ENCODE data around the gene RENBP.

The RENBP gene

GRCh38 chrX:153905481-153906095 lies 38.9 kb downstream of the RENBP start:
- TF ChIP-seq POLR2A (IDR thresholded peaks at IDR 0.05; ENCODE audit: extremely low read depth, insufficient read length) (no peak), MAX (IDR thresholded peaks at IDR 0.05; ENCODE audit: low read depth, low read length) (no peak)
- no peak overlapping the region for H3K4me3 ChIP-seq (ENCODE audit: low read depth, low read length)
- no peak for DNase-seq (ENCODE audit: low read depth)

- no peak within 1 kb of the TSS for H3K4me3 ChIP-seq (ENCODE audit: low read depth, low read length)
- TF ChIP-seq CTCF (IDR thresholded peaks at IDR 0.05; ENCODE audit: low read depth, low read length): no peak
- no peak for TF ChIP-seq POLR2A (IDR thresholded peaks at IDR 0.05; ENCODE audit: extremely low read depth, insufficient read length)
- TF ChIP-seq MYC (IDR thresholded peaks at IDR 0.05; ENCODE audit: low read depth, low read length): no peak
- TF ChIP-seq MAX (IDR thresholded peaks at IDR 0.05; ENCODE audit: low read depth, low read length): no peak
- peak; percentile 28 for DNase-seq (ENCODE audit: low read depth)
Measured at GRCh38 chrX:153903991-153904957, 40.2 kb downstream of the RENBP start, which contains the start of gene AVPR2. TSS of gene AVPR2 (plus strand) at chrX:153904673. CDS start at chrX:153905146, 473 bp downstream.

GRCh38 chrX:153903238-153903980 lies 41.0 kb downstream of the RENBP start:
- peak; percentile 45 for DNase-seq (ENCODE audit: low read depth)
- H3K4me3 ChIP-seq (ENCODE audit: low read depth, low read length): no peak overlapping the region
- no peak for TF ChIP-seq CTCF (IDR thresholded peaks at IDR 0.05; ENCODE audit: low read depth, low read length)
- TF ChIP-seq MAX (IDR thresholded peaks at IDR 0.05; ENCODE audit: low read depth, low read length): no peak
- no peak for TF ChIP-seq POLR2A (IDR thresholded peaks at IDR 0.05; ENCODE audit: extremely low read depth, insufficient read length)
- TF ChIP-seq MYC (IDR thresholded peaks at IDR 0.05; ENCODE audit: low read depth, low read length): no peak

GRCh38 chrX:153902385-153902784 lies 42.1 kb downstream of the RENBP start:
- no peak overlapping the region for H3K4me3 ChIP-seq (ENCODE audit: low read depth, low read length)
- TF ChIP-seq POLR2A (IDR thresholded peaks at IDR 0.05; ENCODE audit: extremely low read depth, insufficient read length): no peak
- TF ChIP-seq MYC (IDR thresholded peaks at IDR 0.05; ENCODE audit: low read depth, low read length): no peak
- no peak for TF ChIP-seq CTCF (IDR thresholded peaks at IDR 0.05; ENCODE audit: low read depth, low read length)
- TF ChIP-seq MAX (IDR thresholded peaks at IDR 0.05; ENCODE audit: low read depth, low read length): no peak
- DNase-seq (ENCODE audit: low read depth): peak; percentile 75

GRCh38 chrX:153901753-153902140 lies 42.7 kb downstream of the RENBP start:
- no peak overlapping the region for H3K4me3 ChIP-seq (ENCODE audit: low read depth, low read length)
- TF ChIP-seq MYC (IDR thresholded peaks at IDR 0.05; ENCODE audit: low read depth, low read length): no peak
- TF ChIP-seq CTCF (IDR thresholded peaks at IDR 0.05; ENCODE audit: low read depth, low read length): no peak
- TF ChIP-seq MAX (IDR thresholded peaks at IDR 0.05; ENCODE audit: low read depth, low read length): no peak
- no peak for TF ChIP-seq POLR2A (IDR thresholded peaks at IDR 0.05; ENCODE audit: extremely low read depth, insufficient read length)
- peak; percentile 72 for DNase-seq (ENCODE audit: low read depth)

Measured in NB4 (cell line).